Fibroblast of skin of right quadriceps (primary cell): ENCODE results near the gene AP4M1.
A peak's percentile ranks its signal among the peaks of the same experiment; 100 is the strongest.
"Not testable (repeated sequence)": the region's sequence is repeated elsewhere in the genome, so short reads cannot be mapped to it uniquely, and the experiment has no call there.

Source experiments
- DNase-seq: peaks from one replicate; pipeline ENCODE4 v3.0.0-alpha.2; 2013

The AP4M1 gene

DNA sequence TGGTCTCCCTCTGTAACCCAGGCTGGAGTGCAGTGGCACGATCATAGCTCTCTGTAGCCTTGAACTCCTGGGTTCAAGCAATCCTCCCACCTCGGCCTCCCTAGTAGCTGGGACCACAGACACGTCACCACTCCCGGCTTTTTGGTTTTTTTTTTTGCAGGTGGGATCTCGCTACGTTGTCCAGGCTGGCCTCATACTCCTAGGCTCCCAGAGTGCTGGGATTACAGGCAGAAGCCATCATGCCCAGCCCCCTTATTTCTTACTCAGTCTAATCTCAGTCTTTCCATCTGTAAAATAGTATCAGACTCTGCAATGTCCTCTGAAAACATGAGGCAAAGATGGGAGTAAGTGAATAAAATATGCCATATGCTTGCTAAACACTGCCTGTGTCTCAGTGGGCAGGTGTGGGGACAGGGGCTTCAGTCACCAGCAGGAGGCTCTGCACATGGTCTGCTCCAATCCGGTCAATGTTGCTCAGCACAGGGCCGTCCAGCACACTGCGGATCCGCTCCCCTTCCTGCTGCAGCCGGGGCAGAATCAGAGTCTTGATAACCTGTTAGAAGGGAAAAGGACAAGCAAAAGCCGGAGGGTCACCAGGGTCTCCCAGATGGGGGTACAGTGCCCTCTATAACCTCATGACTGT lies 8.2 kb downstream of the AP4M1 start:
- DNase-seq: no peak

DNA sequence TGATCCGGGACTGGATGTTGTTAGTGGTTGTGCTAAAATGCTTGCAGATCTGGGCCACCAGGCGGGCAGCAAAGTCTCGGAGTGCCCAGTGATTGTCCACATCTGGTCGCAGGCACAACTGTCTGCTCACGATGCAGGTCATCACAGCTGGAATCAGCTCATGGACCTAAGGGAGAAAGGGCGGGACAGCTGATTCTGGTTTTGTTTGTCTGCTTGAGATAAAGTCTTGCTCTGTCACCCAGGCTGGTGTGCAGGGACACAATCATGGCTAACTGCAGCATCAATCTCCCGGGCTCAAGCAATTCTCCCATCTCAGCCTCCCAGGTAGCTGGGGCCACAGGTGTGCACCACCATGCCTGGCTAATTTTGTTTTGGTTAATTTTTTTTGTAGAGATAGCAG lies 9.7 kb downstream of the AP4M1 start:
- DNase-seq: no peak

GRCh38 chr7:100111914-100112313 lies 10.5 kb downstream of the AP4M1 start:
- DNase-seq: no peak

DNA sequence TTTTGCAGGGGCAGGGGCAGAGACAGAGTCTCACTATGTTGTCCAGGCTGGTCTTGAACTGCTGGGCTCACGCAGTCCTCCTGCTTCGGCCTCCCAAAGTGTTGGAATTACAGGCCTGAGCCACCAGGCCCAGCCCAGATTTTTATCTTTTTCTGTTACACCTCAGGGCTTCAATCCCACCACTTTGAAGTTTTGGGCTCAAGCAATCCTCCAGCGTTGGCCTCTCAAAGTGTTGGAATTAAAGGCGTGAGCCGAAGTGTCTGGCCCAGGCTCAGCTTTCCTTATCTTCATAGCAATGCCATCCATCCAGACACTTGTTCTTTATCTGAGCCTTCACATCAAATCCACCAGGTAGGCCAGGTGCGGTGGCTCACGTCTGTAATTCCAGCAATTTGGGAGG lies 13.6 kb downstream of the AP4M1 start:
- no peak for DNase-seq

- no peak for DNase-seq
Observed at GRCh38 chr7:100118388-100119071, 17.1 kb downstream of the AP4M1 start.

DNA sequence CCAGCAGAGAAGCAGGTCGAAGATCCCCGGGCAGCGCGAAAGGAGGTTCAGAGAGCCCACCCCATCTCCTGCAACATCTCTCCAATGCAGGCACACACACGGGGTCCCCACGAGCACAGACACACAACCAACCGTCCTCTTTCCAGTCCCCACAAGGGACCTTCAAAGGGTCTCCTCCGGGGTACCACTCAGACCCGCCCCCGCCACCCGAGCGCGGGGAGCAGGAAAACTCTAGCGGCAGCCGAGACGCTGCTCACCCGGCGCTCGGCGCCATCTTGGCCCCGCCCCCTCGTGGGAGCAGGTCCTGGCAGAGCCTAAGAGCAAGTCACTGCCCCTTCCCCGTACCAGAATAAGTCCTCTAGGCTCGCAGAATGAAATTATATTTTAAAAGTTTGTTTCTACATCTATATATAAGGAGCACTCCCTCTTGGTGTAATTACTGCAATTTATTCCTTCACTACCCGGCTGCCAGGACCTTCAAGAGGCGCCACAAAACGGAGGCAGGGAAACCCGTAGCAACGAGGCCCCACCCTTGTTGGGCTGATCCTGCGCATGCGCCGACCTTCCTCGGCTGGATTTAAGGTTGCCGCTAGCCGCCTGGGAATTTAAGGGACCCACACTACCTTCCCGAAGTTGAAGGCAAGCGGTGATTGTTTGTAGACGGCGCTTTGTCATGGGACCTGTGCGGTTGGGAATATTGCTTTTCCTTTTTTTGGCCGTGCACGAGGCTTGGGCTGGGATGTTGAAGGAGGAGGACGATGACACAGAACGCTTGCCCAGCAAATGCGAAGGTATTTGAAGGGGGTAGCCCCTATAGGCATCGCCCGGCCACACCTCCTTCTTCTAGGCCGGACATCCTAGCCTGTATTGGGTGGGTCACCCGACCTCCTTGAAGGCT lies 17.9 kb downstream of the AP4M1 start, which contains the start of the genes CNPY4 and TAF6:
TSS of gene CNPY4 (plus strand) at position 563 of the 898 bp plus-strand sequence. CDS start at position 674, 111 bp downstream.
TSS of gene TAF6 (minus strand) at position 287 of the 898 bp plus-strand sequence. CDS start 5,149 bp downstream, outside the sequence.
- peak; percentile 94 for DNase-seq

GRCh38 chr7:100119970-100120732 lies 18.7 kb downstream of the AP4M1 start:
- DNase-seq: peak; percentile 65

- DNase-seq: no peak
Observed at GRCh38 chr7:100120733-100121036, 19.2 kb downstream of the AP4M1 start.

GRCh38 chr7:100122067-100122466 lies 20.6 kb downstream of the AP4M1 start:
- no peak for DNase-seq

- DNase-seq: no peak
Observed at GRCh38 chr7:100122568-100122967, 21.1 kb downstream of the AP4M1 start.

DNA sequence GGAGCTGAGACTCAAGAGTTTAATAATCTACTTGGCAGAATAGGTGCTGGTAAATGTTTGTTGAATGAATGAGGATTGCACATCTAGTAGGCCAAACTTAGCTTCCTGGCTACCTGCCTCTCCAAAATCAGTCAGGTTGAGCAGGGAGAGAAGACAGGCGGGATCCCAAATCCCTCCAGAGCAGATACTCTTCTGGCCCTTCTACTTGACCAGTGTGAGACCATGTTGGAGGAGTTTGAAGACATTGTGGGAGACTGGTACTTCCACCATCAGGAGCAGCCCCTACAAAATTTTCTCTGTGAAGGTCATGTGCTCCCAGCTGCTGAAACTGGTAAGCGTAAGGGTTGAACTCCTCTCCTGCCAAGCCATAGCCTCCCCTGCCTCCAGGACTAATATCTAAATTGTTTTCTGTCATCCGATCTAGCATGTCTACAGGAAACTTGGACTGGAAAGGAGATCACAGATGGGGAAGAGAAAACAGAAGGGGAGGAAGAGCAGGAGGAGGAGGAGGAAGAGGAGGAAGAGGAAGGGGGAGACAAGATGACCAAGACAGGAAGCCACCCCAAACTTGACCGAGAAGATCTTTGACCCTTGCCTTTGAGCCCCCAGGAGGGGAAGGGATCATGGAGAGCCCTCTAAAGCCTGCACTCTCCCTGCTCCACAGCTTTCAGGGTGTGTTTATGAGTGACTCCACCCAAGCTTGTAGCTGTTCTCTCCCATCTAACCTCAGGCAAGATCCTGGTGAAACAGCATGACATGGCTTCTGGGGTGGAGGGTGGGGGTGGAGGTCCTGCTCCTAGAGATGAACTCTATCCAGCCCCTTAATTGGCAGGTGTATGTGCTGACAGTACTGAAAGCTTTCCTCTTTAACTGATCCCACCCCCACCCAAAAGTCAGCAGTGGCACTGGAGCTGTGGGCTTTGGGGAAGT lies 23.1 kb downstream of the AP4M1 start:
- DNase-seq: no peak

GRCh38 chr7:100126239-100126930 lies 24.9 kb downstream of the AP4M1 start:
- no peak for DNase-seq

DNA sequence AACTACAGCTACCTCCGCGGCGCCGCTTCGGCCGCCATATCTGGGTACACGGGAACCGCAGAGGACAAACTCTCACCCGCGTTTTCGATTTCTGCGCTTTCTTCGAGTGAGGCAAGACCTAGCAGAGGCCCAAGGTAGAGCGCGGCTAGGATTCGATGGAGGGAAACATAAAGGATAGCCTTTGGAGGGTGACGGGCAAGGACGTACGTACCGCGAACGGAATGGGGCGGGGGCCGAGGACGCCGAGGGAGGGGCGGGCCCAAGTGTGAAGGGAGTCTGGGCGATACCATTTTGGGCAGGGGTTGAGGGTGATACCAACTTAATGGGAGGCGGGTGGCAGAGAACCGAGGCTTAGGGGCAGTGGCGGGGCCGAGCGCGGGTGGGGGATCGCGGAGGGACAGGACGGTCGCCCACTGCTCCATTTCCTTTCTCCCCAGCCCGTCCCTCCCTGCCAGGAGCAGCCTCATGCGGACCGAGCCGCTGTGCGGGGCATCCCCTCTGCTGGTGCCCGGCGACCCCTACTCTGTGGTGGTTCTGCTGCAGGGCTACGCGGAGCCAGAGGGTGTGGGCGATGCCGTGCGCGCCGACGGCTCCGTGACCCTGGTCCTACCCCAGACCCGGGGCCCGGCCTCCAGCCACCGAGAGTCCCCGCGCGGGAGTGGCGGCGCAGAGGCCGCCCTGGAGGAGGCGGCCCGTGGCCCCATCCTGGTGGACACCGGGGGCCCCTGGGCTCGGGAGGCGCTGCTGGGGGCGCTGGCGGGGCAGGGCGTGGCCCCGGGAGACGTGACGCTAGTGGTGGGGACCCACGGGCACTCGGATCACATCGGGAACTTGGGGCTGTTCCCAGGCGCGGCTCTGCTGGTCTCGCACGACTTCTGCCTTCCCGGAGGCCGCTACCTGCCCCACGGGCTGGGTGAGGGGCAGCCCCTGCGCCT lies 25.8 kb downstream of the AP4M1 start, which contains the start of gene MBLAC1:
TSS of gene MBLAC1 (plus strand) at position 37 of the 935 bp plus-strand sequence. CDS start at position 466, 429 bp downstream.
- peak; percentile 94 for DNase-seq

DNA sequence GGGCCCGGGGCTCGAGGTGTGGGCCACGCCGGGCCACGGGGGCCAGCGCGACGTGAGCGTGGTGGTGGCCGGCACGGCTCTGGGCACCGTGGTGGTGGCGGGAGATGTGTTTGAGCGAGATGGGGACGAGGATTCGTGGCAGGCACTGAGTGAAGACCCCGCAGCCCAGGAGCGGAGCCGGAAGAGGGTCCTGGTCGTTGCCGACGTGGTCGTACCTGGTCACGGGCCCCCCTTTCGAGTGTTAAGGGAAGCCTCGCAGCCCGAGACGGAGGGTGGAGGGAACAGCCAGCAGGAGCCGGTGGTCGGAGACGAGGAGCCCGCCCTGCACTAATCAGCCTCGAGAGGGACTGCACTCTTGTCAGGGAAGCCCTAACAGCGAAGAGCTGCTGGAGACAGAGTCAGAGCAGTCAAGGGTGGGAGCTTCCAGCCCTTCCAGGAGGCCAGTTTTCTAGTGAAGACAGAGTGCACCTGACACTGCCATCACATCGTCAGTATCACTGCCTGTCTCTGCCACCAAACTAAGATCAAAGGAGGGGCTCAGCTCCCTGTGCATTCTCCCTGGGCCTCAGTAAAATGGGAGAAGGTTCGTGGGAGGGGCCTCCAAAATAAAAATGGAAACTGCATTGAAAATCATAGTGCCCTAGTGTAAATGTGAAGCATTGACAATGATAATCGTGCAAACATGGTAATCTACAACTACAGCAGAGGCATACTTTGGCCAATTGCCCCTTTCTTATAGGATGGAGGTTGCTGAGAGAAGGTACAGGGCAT lies 26.6 kb downstream of the AP4M1 start:
- no peak for DNase-seq

GRCh38 chr7:100128637-100128963 lies 27.2 kb downstream of the AP4M1 start:
- no peak for DNase-seq

GRCh38 chr7:100130220-100130607 lies 28.8 kb downstream of the AP4M1 start:
- not testable (repeated sequence) for DNase-seq

GRCh38 chr7:100130608-100131453 lies 29.4 kb downstream of the AP4M1 start:
- peak; percentile 39 for DNase-seq

DNA sequence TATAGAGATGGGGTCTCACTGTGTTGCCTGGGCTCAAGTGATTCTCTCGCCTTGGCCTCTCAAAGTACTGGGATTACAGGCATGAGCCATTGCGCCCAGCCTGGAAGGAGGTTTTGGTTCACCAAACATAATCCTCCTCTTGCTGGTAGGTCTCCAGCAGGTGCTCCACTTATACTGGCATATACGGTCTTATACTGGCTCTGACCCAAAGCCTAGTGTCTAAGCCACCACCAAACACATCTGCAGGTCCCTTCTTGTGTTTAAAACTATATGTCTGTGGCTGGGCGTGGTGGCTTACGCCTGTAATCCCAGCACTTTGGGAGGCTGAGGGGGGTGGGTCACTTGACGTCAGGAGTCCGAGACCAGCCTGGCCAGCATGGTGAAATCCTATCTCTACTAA lies 30.7 kb downstream of the AP4M1 start:
- no peak for DNase-seq
